Measurements from ENCODE around the gene BCL2.

The BCL2 gene

DNA sequence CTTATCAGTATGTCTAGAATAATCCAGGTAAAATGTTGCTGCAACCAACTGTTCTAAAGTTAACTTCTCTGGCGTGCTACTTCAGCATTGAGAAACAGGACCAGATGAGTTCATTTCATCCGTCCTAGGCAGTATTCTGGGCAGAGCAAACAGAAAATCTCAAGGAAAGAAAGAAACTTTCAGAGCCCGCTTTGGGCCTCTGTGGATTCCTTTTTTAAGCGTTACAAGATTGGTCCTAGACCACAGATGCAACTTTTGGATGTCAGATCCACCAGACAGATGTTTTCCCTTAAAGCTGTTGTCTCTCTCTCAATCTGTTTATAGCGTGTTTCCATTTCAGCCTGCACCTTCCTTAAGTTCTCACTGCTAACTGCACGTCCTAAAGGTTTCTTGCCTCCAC lies 75.0 kb downstream of the BCL2 start:
- TF ChIP-seq, protein P1, sequence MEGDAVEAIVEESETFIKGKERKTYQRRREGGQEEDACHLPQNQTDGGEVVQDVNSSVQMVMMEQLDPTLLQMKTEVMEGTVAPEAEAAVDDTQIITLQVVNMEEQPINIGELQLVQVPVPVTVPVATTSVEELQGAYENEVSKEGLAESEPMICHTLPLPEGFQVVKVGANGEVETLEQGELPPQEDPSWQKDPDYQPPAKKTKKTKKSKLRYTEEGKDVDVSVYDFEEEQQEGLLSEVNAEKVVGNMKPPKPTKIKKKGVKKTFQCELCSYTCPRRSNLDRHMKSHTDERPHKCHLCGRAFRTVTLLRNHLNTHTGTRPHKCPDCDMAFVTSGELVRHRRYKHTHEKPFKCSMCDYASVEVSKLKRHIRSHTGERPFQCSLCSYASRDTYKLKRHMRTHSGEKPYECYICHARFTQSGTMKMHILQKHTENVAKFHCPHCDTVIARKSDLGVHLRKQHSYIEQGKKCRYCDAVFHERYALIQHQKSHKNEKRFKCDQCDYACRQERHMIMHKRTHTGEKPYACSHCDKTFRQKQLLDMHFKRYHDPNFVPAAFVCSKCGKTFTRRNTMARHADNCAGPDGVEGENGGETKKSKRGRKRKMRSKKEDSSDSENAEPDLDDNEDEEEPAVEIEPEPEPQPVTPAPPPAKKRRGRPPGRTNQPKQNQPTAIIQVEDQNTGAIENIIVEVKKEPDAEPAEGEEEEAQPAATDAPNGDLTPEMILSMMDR (IDR thresholded peaks at IDR 0.05; ENCODE audit: borderline replicate concordance, control extremely low read depth, extremely low read depth, insufficient read depth, missing control alignments), result no peak
- in situ Hi-C loops (cut with MboI; ENCODE audit: low sequenced_read_pairs, unreplicated experiment), result no loop called here
- no peak for DNase-seq (ENCODE audit: low spot score)

DNA sequence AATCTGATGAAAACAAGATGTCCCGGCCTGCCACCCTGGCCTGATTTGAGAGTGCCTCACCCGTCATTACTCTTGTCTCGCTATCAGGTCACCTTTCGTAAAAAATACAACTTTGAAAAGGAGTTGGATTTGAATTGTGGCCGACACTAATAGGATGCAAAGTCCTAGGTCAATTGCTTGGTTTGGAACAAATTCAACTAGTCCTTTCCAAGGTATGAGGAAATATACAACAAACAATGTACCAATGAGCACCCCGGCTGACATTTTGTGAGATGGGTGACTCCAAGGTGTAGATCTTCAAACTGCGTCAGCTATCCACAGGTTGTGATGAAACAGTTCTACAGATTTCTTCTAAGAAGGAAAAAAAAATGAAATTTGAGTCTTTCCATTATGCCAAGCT lies 77.8 kb downstream of the BCL2 start:
- DNase-seq (ENCODE audit: low spot score), result no peak
- in situ Hi-C loops (cut with MboI; ENCODE audit: low sequenced_read_pairs, unreplicated experiment), result no loop called here
- TF ChIP-seq, protein P1 (IDR thresholded peaks at IDR 0.05; ENCODE audit: borderline replicate concordance, control extremely low read depth, extremely low read depth, insufficient read depth, missing control alignments), result no peak

DNA sequence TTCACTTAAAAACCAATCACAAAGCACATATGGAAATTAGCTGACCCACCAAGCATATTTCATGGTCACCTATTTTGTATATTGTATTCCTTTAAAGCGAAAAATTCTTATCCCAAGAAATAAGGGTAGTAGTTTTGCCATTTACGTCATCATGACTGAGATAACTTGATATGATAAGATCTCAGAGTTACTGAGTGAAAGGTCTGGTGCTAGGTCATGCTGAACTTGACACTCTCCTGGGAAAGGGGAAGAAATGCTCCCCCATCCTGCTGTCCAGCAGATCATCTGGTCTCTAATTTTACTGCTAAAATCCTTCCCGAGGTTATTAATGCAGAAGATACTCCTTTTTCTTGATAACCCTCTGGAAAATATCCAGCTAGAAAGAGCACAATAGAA lies 78.3 kb downstream of the BCL2 start:
- no peak for DNase-seq (ENCODE audit: low spot score)
- TF ChIP-seq, protein P1 (IDR thresholded peaks at IDR 0.05; ENCODE audit: borderline replicate concordance, control extremely low read depth, extremely low read depth, insufficient read depth, missing control alignments), result no peak
- in situ Hi-C loops (cut with MboI; ENCODE audit: low sequenced_read_pairs, unreplicated experiment), result no loop called here

DNA sequence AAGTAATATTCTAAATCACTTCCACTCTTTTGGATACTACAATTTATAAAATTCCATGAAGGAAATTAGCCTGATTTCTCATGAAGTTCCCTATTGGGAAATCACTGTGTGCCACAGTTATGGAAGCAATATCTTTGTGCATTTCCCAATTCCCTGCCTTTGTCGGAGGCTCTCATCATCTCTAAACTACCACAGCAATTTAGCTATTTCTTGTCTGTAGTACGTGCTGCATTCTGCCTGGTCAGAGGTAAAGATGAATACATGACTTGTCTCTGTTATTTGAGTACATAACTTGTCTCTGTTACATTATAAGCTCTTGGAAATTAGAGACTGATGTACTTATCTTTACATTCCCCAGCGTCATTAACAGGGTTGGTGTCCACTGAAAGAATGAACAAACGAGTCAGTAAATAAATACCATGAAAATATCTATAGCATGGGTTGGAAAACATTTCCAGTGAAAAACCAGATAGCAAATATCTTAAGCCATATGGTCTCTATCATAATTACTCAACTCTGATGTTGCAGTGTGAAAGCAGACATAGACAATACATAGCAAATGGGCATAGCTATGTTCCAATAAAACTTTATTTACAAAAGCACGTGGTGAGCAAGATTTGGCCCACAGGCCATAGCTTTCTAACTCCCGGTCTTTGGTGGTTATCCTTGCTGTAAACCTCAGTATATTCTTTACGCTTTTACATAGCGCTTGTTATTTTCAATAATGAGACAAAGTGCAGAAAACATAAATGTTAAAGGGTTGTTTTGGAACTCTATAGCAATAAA lies 78.8 kb downstream of the BCL2 start:
- DNase-seq (ENCODE audit: low spot score), result no peak
- in situ Hi-C loops (cut with MboI; ENCODE audit: low sequenced_read_pairs, unreplicated experiment), result no loop called here
- TF ChIP-seq, protein P1 (IDR thresholded peaks at IDR 0.05; ENCODE audit: borderline replicate concordance, control extremely low read depth, extremely low read depth, insufficient read depth, missing control alignments), result no peak

DNA sequence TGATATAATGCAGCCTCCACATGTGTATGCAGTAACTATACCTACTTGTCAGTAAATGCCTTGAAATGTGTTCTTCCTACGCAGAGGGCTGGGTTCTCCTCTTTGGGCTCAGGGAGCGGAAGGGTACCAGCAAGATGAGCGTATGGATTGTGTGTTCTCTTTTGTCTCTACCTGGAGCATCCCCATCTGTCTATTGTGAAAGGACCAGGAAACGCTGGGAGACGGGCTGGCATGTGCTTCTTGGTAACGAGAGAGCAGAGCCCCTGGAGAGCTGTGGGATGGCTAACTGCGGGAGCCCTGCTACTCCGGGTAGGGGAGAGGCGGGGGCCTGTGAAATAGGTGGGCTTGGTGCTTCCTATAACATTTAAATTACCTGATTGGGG lies 80.9 kb downstream of the BCL2 start:
- DNase-seq (ENCODE audit: low spot score), result no peak
- TF ChIP-seq, protein P1 (IDR thresholded peaks at IDR 0.05; ENCODE audit: borderline replicate concordance, control extremely low read depth, extremely low read depth, insufficient read depth, missing control alignments), result no peak
- in situ Hi-C loops (cut with MboI; ENCODE audit: low sequenced_read_pairs, unreplicated experiment), result no loop called here

DNA sequence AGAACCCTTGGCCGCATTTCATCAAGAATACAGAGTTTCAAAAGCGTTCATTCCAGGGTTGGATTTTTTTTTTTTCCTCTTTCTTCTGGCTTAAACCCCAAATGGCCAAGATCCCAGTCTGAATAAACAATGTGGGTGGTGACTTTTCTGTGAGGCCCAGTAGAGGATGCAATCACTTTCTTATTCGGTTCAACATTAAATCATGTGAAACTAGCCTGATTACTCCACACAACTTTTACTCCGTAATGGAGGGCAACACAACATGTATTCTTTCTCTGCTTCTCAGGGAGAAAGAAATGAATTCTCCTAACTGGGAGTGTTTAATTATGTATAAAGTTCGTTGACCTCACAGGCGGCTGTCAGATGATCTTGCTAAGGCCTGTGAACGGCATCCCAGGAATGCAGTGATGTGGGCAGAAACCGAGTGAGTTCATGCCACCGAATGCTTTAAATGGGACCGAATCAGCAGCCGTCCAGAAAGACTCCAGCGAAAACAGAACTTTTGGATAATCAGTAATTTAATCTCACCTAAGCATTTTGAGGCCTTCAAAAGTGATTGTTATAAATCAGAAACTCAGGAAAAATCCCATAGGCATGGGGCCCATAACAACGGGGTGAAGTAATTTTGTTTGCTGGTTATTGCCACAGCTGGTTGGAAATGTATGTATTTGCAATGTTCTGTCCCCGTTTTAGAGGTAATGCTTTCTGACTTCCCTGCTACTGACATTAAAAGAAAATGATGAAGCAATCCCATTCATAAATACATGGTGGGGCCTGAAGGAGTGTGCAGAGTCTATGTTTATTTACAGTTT lies 81.5 kb downstream of the BCL2 start:
- in situ Hi-C loops (cut with MboI; ENCODE audit: low sequenced_read_pairs, unreplicated experiment), result no loop called here
- DNase-seq (ENCODE audit: low spot score), result no peak
- TF ChIP-seq, protein P1 (IDR thresholded peaks at IDR 0.05; ENCODE audit: borderline replicate concordance, control extremely low read depth, extremely low read depth, insufficient read depth, missing control alignments), result no peak
